GM23248 (cell line): ENCODE data around the gene KRT15. TPM values are rescaled to one million over a fixed set of nuclear protein-coding genes. Genes with fewer than 3 reads are reported as not detected.

ENCODE experiments used
- DNase-seq: peaks from one replicate; pipeline ENCODE4 v3.0.0-alpha.2; 2015
- H2AFZ ChIP-seq: fragments of 200-600 bp; sonication (generic); 2 replicates; pipeline ENCODE4 v1.6.1; 2016; ENCODE audit warnings: antibody characterized with exemption
- H3F3A ChIP-seq: fragments of 200-600 bp; sonication (generic); 2 replicates; pipeline ENCODE4 v1.6.1; 2016; ENCODE audit warnings: mild to moderate bottlenecking, antibody characterized with exemption, mixed run types; ENCODE audit not compliant: insufficient read depth
- H3K27ac ChIP-seq: fragments of 200-600 bp; sonication (generic); 2 replicates; pipeline ENCODE4 v1.5.1; 2016; ENCODE audit warnings: mild to moderate bottlenecking
- H3K27me3 ChIP-seq: fragments of 200-600 bp; sonication (generic); replicated peaks from 2 replicates; pipeline ENCODE4 v1.6.1; 2016; ENCODE audit warnings: mild to moderate bottlenecking; ENCODE audit not compliant: insufficient read depth
- H3K36me3 ChIP-seq: fragments of 200-600 bp; sonication (generic); 2 replicates; pipeline ENCODE4 v1.6.1; 2016; ENCODE audit warnings: low read depth, mild to moderate bottlenecking
- H3K4me1 ChIP-seq: fragments of 200-600 bp; sonication (generic); 2 replicates; pipeline ENCODE4 v1.6.1; 2016; ENCODE audit warnings: mild to moderate bottlenecking; ENCODE audit not compliant: insufficient read depth
- H3K4me2 ChIP-seq: fragments of 200-600 bp; sonication (generic); one replicate; pipeline ENCODE4 v1.6.1; 2016; ENCODE audit warnings: mild to moderate bottlenecking; ENCODE audit not compliant: unreplicated experiment
- H3K4me3 ChIP-seq: fragments of 200-600 bp; sonication (generic); 2 replicates; pipeline ENCODE4 v1.5.1; 2016; ENCODE audit warnings: mild to moderate bottlenecking
- H3K79me2 ChIP-seq: fragments of 200-600 bp; sonication (generic); 2 replicates; pipeline ENCODE4 v1.6.1; 2016; ENCODE audit warnings: mild to moderate bottlenecking; ENCODE audit not compliant: insufficient read depth
- H3K9ac ChIP-seq: fragments of 200-600 bp; sonication (generic); 2 replicates; pipeline ENCODE4 v1.6.1; 2016; ENCODE audit warnings: mild to moderate bottlenecking
- H3K9me2 ChIP-seq: fragments of 200-600 bp; sonication (generic); 2 replicates; pipeline ENCODE4 v1.6.1; 2016; ENCODE audit warnings: mixed run types, mild to moderate bottlenecking, moderate library complexity; ENCODE audit not compliant: insufficient read depth
- H3K9me3 ChIP-seq: fragments of 200-600 bp; sonication (generic); one replicate; pipeline ENCODE4 v1.6.1; 2017; ENCODE audit warnings: low read depth
- H4K20me1 ChIP-seq: fragments of 200-600 bp; sonication (generic); 2 replicates; pipeline ENCODE4 v1.6.0; 2016; ENCODE audit not compliant: insufficient read depth
- EZH2 ChIP-seq: fragments of 200-600 bp; sonication (generic); IDR thresholded peaks from 2 replicates; pipeline ENCODE4 v1.6.1; 2018; ENCODE audit warnings: antibody characterized with exemption, mild to moderate bottlenecking; ENCODE audit not compliant: insufficient read depth, poor library complexity, severe bottlenecking
- EZH2phosphoT487 ChIP-seq: fragments of 200-600 bp; sonication (generic); IDR thresholded peaks from 2 replicates; pipeline ENCODE4 v1.6.1; 2018; ENCODE audit warnings: antibody characterized with exemption, moderate library complexity, mild to moderate bottlenecking, low read depth; ENCODE audit not compliant: insufficient read depth
- WGBS, 2 experiments: methylation state at CpG; one replicate each; pipeline ENCODE4 v1.1.6; 2015 to 2017; ENCODE audit warnings: low lambda C conversion rate in 2 of 2, low coverage in 1 of 2; ENCODE audit errors: missing lambda C conversion rate in 2 of 2; 5-methylcytosine and 5-hydroxymethylcytosine counted together
- in situ Hi-C: fragments of 300-500 bp; cut with MboI; formaldehyde crosslinking; loops from 2 replicates; pipeline ENCODE4 v1.15.0; 2020
- microRNA-seq: library from miRNA; unstranded; fragments of <30 nt; microRNA quantifications from one replicate; pipeline ENCODE4, GENCODE V29; 2016; ENCODE audit warnings: borderline number of aligned reads
- polyA plus RNA-seq: library from polyadenylated mRNA; unstranded; fragments of >200 nt; fragmentation: Nextera tagmentation; extraction: Ambion mirVana; gene quantifications from 2 replicates; pipeline ENCODE4 v1.2.1, GENCODE V29; 2016
- small RNA-seq: library from RNA; depleted of rRNA; stranded (forward); fragments of <200 nt; gene quantifications from one replicate; pipeline ENCODE3, GENCODE V24; 2014; ENCODE audit warnings: low read depth, low replicate concordance
- total RNA-seq: library from RNA; depleted of rRNA; stranded (reverse); fragments of >200 nt; shearing (Covaris generic); gene quantifications from 2 replicates; pipeline ENCODE4 v1.2.3, GENCODE V29; 2014; rRNA removed

Gene KRT15
- total and polyA plus RNA-seq, 2 experiments from 2014 or later = 0.65 to 2.3 TPM

DNA sequence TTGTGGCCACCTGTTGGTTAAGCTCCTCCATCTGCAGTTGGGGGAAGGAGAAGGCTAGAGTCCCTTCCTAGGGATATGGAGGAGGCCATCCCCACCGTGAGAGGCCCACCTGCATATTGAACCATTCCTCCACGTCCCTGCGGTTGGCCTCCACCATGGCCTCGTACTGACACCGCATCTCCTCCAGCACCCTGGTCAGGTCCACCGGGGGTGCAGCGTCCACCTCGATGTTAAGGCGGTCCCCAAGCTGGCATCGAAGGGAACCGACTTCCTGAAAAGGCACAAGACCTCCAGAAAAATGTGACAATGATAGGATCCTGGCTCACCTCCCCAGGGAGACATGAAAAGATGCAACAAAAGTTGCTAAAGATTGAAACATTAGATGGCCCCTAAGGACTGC lies 54.5 kb downstream of the KRT15 start:
- Histone ChIP-seq H3K36me3 (no peaks in the 10 kb centered on the region), H3K9me3 (no peaks in the 10 kb centered on the region), H3K27ac (no peak overlapping the region), H3K9ac (no peak overlapping the region), H3K9me2 (no peaks in the 10 kb centered on the region), H3K4me3 (no peak overlapping the region), H4K20me1 (no peaks in the 10 kb centered on the region), H3K4me2 (no peak overlapping the region), H3K27me3 (peaks cover 28% of the 10 kb centered on the region), H2AFZ (no peak overlapping the region), H3K4me1 (peaks cover 12% of the 10 kb centered on the region), H3F3A (0 out of 2 replicates have a peak, but pooled peaks cover 3% of the 10 kb centered on the region), H3K79me2 (no peaks in the 10 kb centered on the region)
- TF ChIP-seq EZH2phosphoT487 (no peak), EZH2 (no peak)
- in situ Hi-C loops = no loop called here
- WGBS, 2 experiments = 88% methylated on average over 11 of the region's 11 CpGs
- DNase-seq = peak; percentile 6

- H3K27me3 ChIP-seq = peaks cover 30% of the 10 kb centered on the region
- H2AFZ ChIP-seq = no peak overlapping the region
- H3K9me2 ChIP-seq = no peaks in the 10 kb centered on the region
- no peaks in the 10 kb centered on the region for H3K36me3 ChIP-seq
- H4K20me1 ChIP-seq = no peaks in the 10 kb centered on the region
- H3K4me1 ChIP-seq = peaks cover 12% of the 10 kb centered on the region
- no peak overlapping the region for H3K4me3 ChIP-seq
- in situ Hi-C loops = no loop called here
- TF ChIP-seq EZH2phosphoT487 (no peak), EZH2 (no peak)
- H3F3A ChIP-seq = 0 out of 2 replicates have a peak, but pooled peaks cover 3% of the 10 kb centered on the region
- H3K9ac ChIP-seq = no peak overlapping the region
- H3K9me3 ChIP-seq = no peaks in the 10 kb centered on the region
- WGBS, 2 experiments = 88 to 94% methylated on average over 8 of the region's 8 CpGs
- no peak overlapping the region for H3K27ac ChIP-seq
- DNase-seq = no peak
- H3K4me2 ChIP-seq = no peak overlapping the region
- H3K79me2 ChIP-seq = no peaks in the 10 kb centered on the region
Measured at GRCh38 chr17:41463746-41464145, 54.9 kb downstream of the KRT15 start.

Small RNA genes lying within 50 kb of the gene (microRNA-seq; reads per million reads assigned to microRNA genes)
- gene MIR6510 = not detected

Small RNA genes lying within 50 kb of the gene (small RNA-seq; reads per million reads assigned to genes)
- 43.7 reads per million, percentile 92 among the genes with 10 or more reads in this experiment for gene RNU2-32P

Other genes starting within 250 kb of the KRT15 start
- gene KRTAP9-7, start 243.2 kb downstream of the KRT15 start, total RNA-seq = not detected in 2 replicates
- gene KRTAP9-7, start 243.2 kb downstream of the KRT15 start, polyA plus RNA-seq = not detected in 2 replicates
- not detected in 2 replicates for gene KRTAP29-1, start 216.0 kb downstream of the KRT15 start, total RNA-seq
- gene KRTAP29-1, start 216.0 kb downstream of the KRT15 start, polyA plus RNA-seq = not detected in 2 replicates
- not detected in 2 replicates for gene KRTAP16-1, start 209.6 kb downstream of the KRT15 start, total RNA-seq
- gene KRTAP16-1, start 209.6 kb downstream of the KRT15 start, polyA plus RNA-seq = not detected in 2 replicates
- not detected in 2 replicates for gene KRTAP17-1, start 203.2 kb downstream of the KRT15 start, total RNA-seq
- gene KRTAP17-1, start 203.2 kb downstream of the KRT15 start, polyA plus RNA-seq = not detected in 2 replicates
- gene KRT33A, start 168.1 kb downstream of the KRT15 start, total RNA-seq = not detected in 2 replicates
- gene KRT33A, start 168.1 kb downstream of the KRT15 start, polyA plus RNA-seq = not detected in 2 replicates
- 0.25 and 0.76 TPM in 2 replicates for gene KRT33B, start 149.1 kb downstream of the KRT15 start, total RNA-seq
- 1.0 and 1.2 TPM in 2 replicates for gene KRT33B, start 149.1 kb downstream of the KRT15 start, polyA plus RNA-seq
- 73.5 and 77.8 TPM in 2 replicates for gene KRT34, start 136.6 kb downstream of the KRT15 start, total RNA-seq
- gene KRT34, start 136.6 kb downstream of the KRT15 start, polyA plus RNA-seq = 39.8 and 42.2 TPM in 2 replicates
- not detected in 2 replicates for gene KRT31, start 121.3 kb downstream of the KRT15 start, total RNA-seq
- not detected in 2 replicates for gene KRT31, start 121.3 kb downstream of the KRT15 start, polyA plus RNA-seq
- gene KRT37, start 94.3 kb downstream of the KRT15 start, total RNA-seq = not detected in 2 replicates
- gene KRT37, start 94.3 kb downstream of the KRT15 start, polyA plus RNA-seq = not detected in 2 replicates
- gene KRT38, start 77.9 kb downstream of the KRT15 start, total RNA-seq = not detected in 2 replicates
- not detected in 2 replicates for gene KRT38, start 77.9 kb downstream of the KRT15 start, polyA plus RNA-seq
- gene KRT32, start 51.5 kb downstream of the KRT15 start, total RNA-seq = not detected in 2 replicates
- gene KRT32, start 51.5 kb downstream of the KRT15 start, polyA plus RNA-seq = not detected in 2 replicates
- not detected in 2 replicates for gene KRT35, start 37.7 kb downstream of the KRT15 start, total RNA-seq
- not detected in 2 replicates for gene KRT35, start 37.7 kb downstream of the KRT15 start, polyA plus RNA-seq
- gene KRT36, start 29.0 kb downstream of the KRT15 start, total RNA-seq = not detected in 2 replicates
- gene KRT36, start 29.0 kb downstream of the KRT15 start, polyA plus RNA-seq = not detected in 2 replicates
- 0.76 TPM in 1 of 2 replicates, not detected in the other for gene KRT13, start 13.3 kb downstream of the KRT15 start, total RNA-seq
- gene KRT13, start 13.3 kb downstream of the KRT15 start, polyA plus RNA-seq = not detected in 2 replicates
- gene KRT19, start 9.4 kb upstream of the KRT15 start, total RNA-seq = 65.4 and 71.5 TPM in 2 replicates
- 95.5 and 100 TPM in 2 replicates for gene KRT19, start 9.4 kb upstream of the KRT15 start, polyA plus RNA-seq
- not detected in 2 replicates for gene KRT9, start 53.2 kb upstream of the KRT15 start, total RNA-seq
- not detected in 2 replicates for gene KRT9, start 53.2 kb upstream of the KRT15 start, polyA plus RNA-seq
- gene KRT14, start 68.0 kb upstream of the KRT15 start, total RNA-seq = 0.25 TPM in 1 of 2 replicates, not detected in the other
- gene KRT14, start 68.0 kb upstream of the KRT15 start, polyA plus RNA-seq = 0.90 and 0.93 TPM in 2 replicates
- 0.38 and 2.5 TPM in 2 replicates for gene KRT16, start 93.9 kb upstream of the KRT15 start, total RNA-seq
- gene KRT16, start 93.9 kb upstream of the KRT15 start, polyA plus RNA-seq = 0.90 and 1.2 TPM in 2 replicates
- gene KRT17, start 105.7 kb upstream of the KRT15 start, total RNA-seq = 0.51 and 3.8 TPM in 2 replicates
- 1.4 and 1.8 TPM in 2 replicates for gene KRT17, start 105.7 kb upstream of the KRT15 start, polyA plus RNA-seq
- 98.1 and 113 TPM in 2 replicates for gene EIF1, start 170.0 kb upstream of the KRT15 start, total RNA-seq
- 1,585 and 1,606 TPM in 2 replicates for gene EIF1, start 170.0 kb upstream of the KRT15 start, polyA plus RNA-seq
- gene GAST, start 193.4 kb upstream of the KRT15 start, total RNA-seq = not detected in 2 replicates
- gene GAST, start 193.4 kb upstream of the KRT15 start, polyA plus RNA-seq = not detected in 2 replicates
- gene HAP1, start 215.8 kb upstream of the KRT15 start, total RNA-seq = not detected in 2 replicates
- 0.06 TPM in 1 of 2 replicates, not detected in the other for gene HAP1, start 215.8 kb upstream of the KRT15 start, polyA plus RNA-seq